Measurements from ENCODE around the gene HNF1B.

DNA sequence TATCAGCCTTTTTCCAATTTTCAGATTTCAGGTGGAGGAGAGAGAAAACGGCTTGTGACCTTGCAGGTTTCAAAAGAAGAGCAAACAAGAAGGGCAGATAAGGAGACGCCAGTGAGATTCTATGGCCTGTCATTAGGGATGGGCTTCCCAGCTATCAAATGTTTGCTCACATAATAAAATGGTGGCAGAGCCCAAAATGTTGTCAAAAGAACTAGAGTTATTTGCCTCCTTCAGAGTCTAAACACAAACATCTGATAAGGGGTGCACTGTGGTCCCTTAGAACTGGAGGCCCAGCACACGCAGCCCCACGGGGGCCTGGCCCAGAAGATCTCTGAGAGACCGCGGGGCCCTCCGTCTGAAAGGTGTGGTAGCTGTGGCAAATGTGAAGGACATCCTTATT, 55.5 kb downstream of the HNF1B start:
- no peak for TF ChIP-seq EZH2phosphoT487 (IDR thresholded peaks at IDR 0.05; ENCODE audit: borderline replicate concordance, low read length)
- TF ChIP-seq, protein P1, sequence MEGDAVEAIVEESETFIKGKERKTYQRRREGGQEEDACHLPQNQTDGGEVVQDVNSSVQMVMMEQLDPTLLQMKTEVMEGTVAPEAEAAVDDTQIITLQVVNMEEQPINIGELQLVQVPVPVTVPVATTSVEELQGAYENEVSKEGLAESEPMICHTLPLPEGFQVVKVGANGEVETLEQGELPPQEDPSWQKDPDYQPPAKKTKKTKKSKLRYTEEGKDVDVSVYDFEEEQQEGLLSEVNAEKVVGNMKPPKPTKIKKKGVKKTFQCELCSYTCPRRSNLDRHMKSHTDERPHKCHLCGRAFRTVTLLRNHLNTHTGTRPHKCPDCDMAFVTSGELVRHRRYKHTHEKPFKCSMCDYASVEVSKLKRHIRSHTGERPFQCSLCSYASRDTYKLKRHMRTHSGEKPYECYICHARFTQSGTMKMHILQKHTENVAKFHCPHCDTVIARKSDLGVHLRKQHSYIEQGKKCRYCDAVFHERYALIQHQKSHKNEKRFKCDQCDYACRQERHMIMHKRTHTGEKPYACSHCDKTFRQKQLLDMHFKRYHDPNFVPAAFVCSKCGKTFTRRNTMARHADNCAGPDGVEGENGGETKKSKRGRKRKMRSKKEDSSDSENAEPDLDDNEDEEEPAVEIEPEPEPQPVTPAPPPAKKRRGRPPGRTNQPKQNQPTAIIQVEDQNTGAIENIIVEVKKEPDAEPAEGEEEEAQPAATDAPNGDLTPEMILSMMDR (IDR thresholded peaks at IDR 0.05; ENCODE audit: low read depth, low read length, poor library complexity, severe bottlenecking): no peak

Data from DOHH2 (cell line).